Measurements from ENCODE around the gene CFAP251.

The CFAP251 gene

GRCh38 chr12:121888478-121889273, 29.7 kb upstream of the CFAP251 start, which contains the start of gene PSMD9 (continued):
- TF ChIP-seq ZNF48 (tag by site-specific recombination; IDR thresholded peaks at IDR 0.05), result no peak
- TF ChIP-seq ZNF707 (tag by site-specific recombination; IDR thresholded peaks at IDR 0.05), result peak; percentile 49; the same call in 1 of the 2 replicates
- no peak for TF ChIP-seq ZNF169 (tag by site-specific recombination; IDR thresholded peaks at IDR 0.05)
- peak; percentile 100 for TF ChIP-seq MZF1 (tag by site-specific recombination; IDR thresholded peaks at IDR 0.05; ENCODE audit: borderline replicate concordance)
- TF ChIP-seq ZNF155 (tag by site-specific recombination; IDR thresholded peaks at IDR 0.05), result no peak
- TF ChIP-seq ZNF394 (tag by site-specific recombination; IDR thresholded peaks at IDR 0.05; ENCODE audit: borderline replicate concordance), result peak; percentile 98
- TF ChIP-seq ZNF248 (tag by site-specific recombination; IDR thresholded peaks at IDR 0.05), result no peak
- TF ChIP-seq ZNF324 (tag by site-specific recombination; IDR thresholded peaks at IDR 0.05), result peak; percentile 91; the same call in 1 of the 2 replicates
- no peak for TF ChIP-seq ZNF23 (tag by site-specific recombination; IDR thresholded peaks at IDR 0.05; ENCODE audit: borderline replicate concordance)
- TF ChIP-seq OVOL3 (tag by site-specific recombination; IDR thresholded peaks at IDR 0.05), result 0 out of 2 replicates have a peak, but pooled peaks have one; percentile 18
- TF ChIP-seq, protein P1, sequence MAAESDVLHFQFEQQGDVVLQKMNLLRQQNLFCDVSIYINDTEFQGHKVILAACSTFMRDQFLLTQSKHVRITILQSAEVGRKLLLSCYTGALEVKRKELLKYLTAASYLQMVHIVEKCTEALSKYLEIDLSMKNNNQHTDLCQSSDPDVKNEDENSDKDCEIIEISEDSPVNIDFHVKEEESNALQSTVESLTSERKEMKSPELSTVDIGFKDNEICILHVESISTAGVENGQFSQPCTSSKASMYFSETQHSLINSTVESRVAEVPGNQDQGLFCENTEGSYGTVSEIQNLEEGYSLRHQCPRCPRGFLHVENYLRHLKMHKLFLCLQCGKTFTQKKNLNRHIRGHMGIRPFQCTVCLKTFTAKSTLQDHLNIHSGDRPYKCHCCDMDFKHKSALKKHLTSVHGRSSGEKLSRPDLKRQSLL (tag by site-specific recombination; IDR thresholded peaks at IDR 0.05), result peak; percentile 5; the same call in 1 of the 2 replicates
- no peak for TF ChIP-seq ZNF549 (tag by site-specific recombination; IDR thresholded peaks at IDR 0.05)
- TF ChIP-seq ZNF404 (tag by site-specific recombination; IDR thresholded peaks at IDR 0.05), result no peak
- TF ChIP-seq ZNF350 (tag by site-specific recombination; IDR thresholded peaks at IDR 0.05), result no peak
- TF ChIP-seq ZNF335 (tag by site-specific recombination; conservative IDR thresholded peaks at IDR 0.05), result peak; percentile 92
- TF ChIP-seq, protein P2, sequence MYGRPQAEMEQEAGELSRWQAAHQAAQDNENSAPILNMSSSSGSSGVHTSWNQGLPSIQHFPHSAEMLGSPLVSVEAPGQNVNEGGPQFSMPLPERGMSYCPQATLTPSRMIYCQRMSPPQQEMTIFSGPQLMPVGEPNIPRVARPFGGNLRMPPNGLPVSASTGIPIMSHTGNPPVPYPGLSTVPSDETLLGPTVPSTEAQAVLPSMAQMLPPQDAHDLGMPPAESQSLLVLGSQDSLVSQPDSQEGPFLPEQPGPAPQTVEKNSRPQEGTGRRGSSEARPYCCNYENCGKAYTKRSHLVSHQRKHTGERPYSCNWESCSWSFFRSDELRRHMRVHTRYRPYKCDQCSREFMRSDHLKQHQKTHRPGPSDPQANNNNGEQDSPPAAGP (tag by site-specific recombination; IDR thresholded peaks at IDR 0.05), result peak; percentile 38; the same call in 1 of the 2 replicates
- peak; percentile 98 for TF ChIP-seq ZBTB48 (tag by site-specific recombination; IDR thresholded peaks at IDR 0.05)
- TF ChIP-seq YY2 (tag by site-specific recombination; IDR thresholded peaks at IDR 0.05), result peak; percentile 84
- TF ChIP-seq CTCF (tag by site-specific recombination; IDR thresholded peaks at IDR 0.05), result peak; percentile 97
- peak; percentile 76; the same call in 1 of the 2 replicates for TF ChIP-seq ZSCAN16 (tag by site-specific recombination; IDR thresholded peaks at IDR 0.05)
- peak; percentile 73 for TF ChIP-seq YY1 (tag by site-specific recombination; IDR thresholded peaks at IDR 0.05)
- TF ChIP-seq ZNF2 (tag by site-specific recombination; IDR thresholded peaks at IDR 0.05), result peak; percentile 75; the same call in 1 of the 2 replicates
- TF ChIP-seq MYNN (tag by site-specific recombination; IDR thresholded peaks at IDR 0.05; ENCODE audit: borderline replicate concordance), result peak; percentile 15; the same call in 1 of the 2 replicates
- TF ChIP-seq, protein P3, sequence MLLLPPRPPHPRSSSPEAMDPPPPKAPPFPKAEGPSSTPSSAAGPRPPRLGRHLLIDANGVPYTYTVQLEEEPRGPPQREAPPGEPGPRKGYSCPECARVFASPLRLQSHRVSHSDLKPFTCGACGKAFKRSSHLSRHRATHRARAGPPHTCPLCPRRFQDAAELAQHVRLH (tag by site-specific recombination; IDR thresholded peaks at IDR 0.05), result peak; percentile 81; the same call in 1 of the 2 replicates
- TF ChIP-seq SCRT2 (tag by site-specific recombination; IDR thresholded peaks at IDR 0.05), result peak; percentile 63; the same call in 1 of the 2 replicates
- TF ChIP-seq ZFP69B (tag by site-specific recombination; IDR thresholded peaks at IDR 0.05), result 0 out of 2 replicates have a peak, but pooled peaks have one; percentile 49
- TF ChIP-seq, protein P4, sequence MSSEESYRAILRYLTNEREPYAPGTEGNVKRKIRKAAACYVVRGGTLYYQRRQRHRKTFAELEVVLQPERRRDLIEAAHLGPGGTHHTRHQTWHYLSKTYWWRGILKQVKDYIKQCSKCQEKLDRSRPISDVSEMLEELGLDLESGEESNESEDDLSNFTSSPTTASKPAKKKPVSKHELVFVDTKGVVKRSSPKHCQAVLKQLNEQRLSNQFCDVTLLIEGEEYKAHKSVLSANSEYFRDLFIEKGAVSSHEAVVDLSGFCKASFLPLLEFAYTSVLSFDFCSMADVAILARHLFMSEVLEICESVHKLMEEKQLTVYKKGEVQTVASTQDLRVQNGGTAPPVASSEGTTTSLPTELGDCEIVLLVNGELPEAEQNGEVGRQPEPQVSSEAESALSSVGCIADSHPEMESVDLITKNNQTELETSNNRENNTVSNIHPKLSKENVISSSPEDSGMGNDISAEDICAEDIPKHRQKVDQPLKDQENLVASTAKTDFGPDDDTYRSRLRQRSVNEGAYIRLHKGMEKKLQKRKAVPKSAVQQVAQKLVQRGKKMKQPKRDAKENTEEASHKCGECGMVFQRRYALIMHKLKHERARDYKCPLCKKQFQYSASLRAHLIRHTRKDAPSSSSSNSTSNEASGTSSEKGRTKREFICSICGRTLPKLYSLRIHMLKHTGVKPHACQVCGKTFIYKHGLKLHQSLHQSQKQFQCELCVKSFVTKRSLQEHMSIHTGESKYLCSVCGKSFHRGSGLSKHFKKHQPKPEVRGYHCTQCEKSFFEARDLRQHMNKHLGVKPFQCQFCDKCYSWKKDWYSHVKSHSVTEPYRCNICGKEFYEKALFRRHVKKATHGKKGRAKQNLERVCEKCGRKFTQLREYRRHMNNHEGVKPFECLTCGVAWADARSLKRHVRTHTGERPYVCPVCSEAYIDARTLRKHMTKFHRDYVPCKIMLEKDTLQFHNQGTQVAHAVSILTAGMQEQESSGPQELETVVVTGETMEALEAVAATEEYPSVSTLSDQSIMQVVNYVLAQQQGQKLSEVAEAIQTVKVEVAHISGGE (tag by site-specific recombination; conservative IDR thresholded peaks at IDR 0.05; ENCODE audit: low read depth), result peak; percentile 98
- no peak for TF ChIP-seq ZNF623 (tag by site-specific recombination; IDR thresholded peaks at IDR 0.05)
- TF ChIP-seq ZNF24 (tag by site-specific recombination; IDR thresholded peaks at IDR 0.05), result peak; percentile 98
- 0 out of 2 replicates have a peak, but pooled peaks have one; percentile 24 for TF ChIP-seq ZNF146 (tag by site-specific recombination; IDR thresholded peaks at IDR 0.05)
